SK-N-SH (cell line): ENCODE results near the gene PRICKLE3. TPM values are rescaled to one million over a fixed set of nuclear protein-coding genes. Genes with fewer than 3 reads are reported as not detected.

Experiments
- CTCF ChIA-PET: fragments of 300-600, 350-600 bp; formaldehyde crosslinking; extraction: SDS; loops from one replicate; lab custom pipeline; 2021; lab: Yijun Ruan, JAX
- POLR2A ChIA-PET: fragments of 350-600 bp; sonication (Branson Sonifier 250); formaldehyde crosslinking; extraction: SDS; loops from one replicate; lab custom pipeline; 2020; ENCODE audit warnings: antibody characterized with exemption, inconsistent platforms; lab: Yijun Ruan, JAX
- DNase-seq: peaks from one replicate; pipeline ENCODE4 v3.0.0; 2012
- H2AFZ ChIP-seq: fragments of 200-600 bp; sonication (generic); 2 replicates; pipeline ENCODE4 v1.8.1; 2016; ENCODE audit warnings: antibody characterized with exemption, mild to moderate bottlenecking, low read depth
- H3F3A ChIP-seq: fragments of 200-600 bp; sonication (generic); replicated peaks from 2 replicates; pipeline ENCODE3; 2016; ENCODE audit warnings: antibody characterized with exemption, mild to moderate bottlenecking; ENCODE audit not compliant: insufficient read depth
- H3K27ac ChIP-seq, 2 experiments: fragments of 200-500 bp in 1 of 2; fragments of 200-600 bp in 1 of 2; sonication (Bioruptor generic) in 1 of 2; sonication (generic), shearing (Covaris generic) in 1 of 2; 2 replicates each; pipeline versions ENCODE4 v1.5.1 to v1.6.1; 2014 to 2016; ENCODE audit warnings: low read depth in 2 of 2, inconsistent platforms in 1 of 2, low read length in 1 of 2, mild to moderate bottlenecking in 1 of 2, mixed read lengths in 1 of 2
- H3K27me3 ChIP-seq: fragments of 200-600 bp; sonication (generic), shearing (Covaris generic); 2 replicates; pipeline ENCODE4 v1.6.1; 2016; ENCODE audit warnings: mixed run types; ENCODE audit not compliant: insufficient read depth
- H3K36me3 ChIP-seq, 2 experiments: fragments of 200-500 bp in 1 of 2; fragments of 200-600 bp in 1 of 2; sonication (Bioruptor generic) in 1 of 2; sonication (generic) in 1 of 2; replicated peaks in 1 of 2; 2 replicates each; pipeline versions ENCODE3 to v1.5.1; 2014 to 2016; ENCODE audit warnings: low read length in 1 of 2, mild to moderate bottlenecking in 1 of 2; ENCODE audit not compliant: insufficient read depth in 2 of 2, control insufficient read depth in 1 of 2
- H3K4me1 ChIP-seq, 2 experiments: fragments of 200-500 bp in 1 of 2; fragments of 200-600 bp in 1 of 2; sonication (Bioruptor generic) in 1 of 2; sonication (generic), shearing (Covaris generic) in 1 of 2; 2 replicates each; pipeline versions ENCODE4 v1.5.1 to v1.6.1; 2014 to 2016; ENCODE audit warnings: low read depth in 1 of 2, low read length in 1 of 2, mixed run types in 1 of 2; ENCODE audit not compliant: insufficient read depth in 2 of 2, control insufficient read depth in 1 of 2
- H3K4me2 ChIP-seq: fragments of 200-600 bp; sonication (generic), shearing (Covaris generic); 2 replicates; pipeline ENCODE4 v1.6.1; 2017; ENCODE audit warnings: mixed run types
- H3K4me3 ChIP-seq, 2 experiments: fragments of 200-500 bp in 1 of 2; fragments of 200-600 bp in 1 of 2; sonication (Bioruptor generic) in 1 of 2; sonication (generic), shearing (Covaris generic) in 1 of 2; 2 replicates each; pipeline versions ENCODE4 v1.5.1 to v1.8.1; 2014 to 2016; ENCODE audit warnings: low read depth in 2 of 2, inconsistent platforms in 1 of 2, low read length in 1 of 2, mild to moderate bottlenecking in 1 of 2, mixed read lengths in 1 of 2, moderate library complexity in 1 of 2
- H3K79me2 ChIP-seq: fragments of 200-600 bp; sonication (generic); 2 replicates; pipeline ENCODE4 v1.8.1; 2017; ENCODE audit warnings: mild to moderate bottlenecking; ENCODE audit not compliant: insufficient read depth
- H3K9ac ChIP-seq: fragments of 200-600 bp; sonication (generic); 2 replicates; pipeline ENCODE4 v1.6.1; 2017; ENCODE audit warnings: mixed run types
- H3K9me2 ChIP-seq: fragments of 200-600 bp; sonication (generic); 2 replicates; pipeline ENCODE4 v1.6.1; 2017; ENCODE audit warnings: mixed run types
- H3K9me3 ChIP-seq: fragments of 200-600 bp; sonication (generic); 2 replicates; pipeline ENCODE4 v1.6.1; 2017; ENCODE audit warnings: mixed run types, mild to moderate bottlenecking, moderate library complexity
- H4K20me1 ChIP-seq: fragments of 200-600 bp; sonication (generic); 2 replicates; pipeline ENCODE4 v1.6.1; 2017; ENCODE audit warnings: mild to moderate bottlenecking, mixed run types; ENCODE audit not compliant: insufficient read depth
- CTCF ChIP-seq: fragments of 200-600 bp; sonication (generic); IDR thresholded peaks from 2 replicates; pipeline ENCODE4 v1.6.1; 2017; ENCODE audit warnings: antibody characterized with exemption, mild to moderate bottlenecking, moderate library complexity
- ELF1 ChIP-seq: IDR thresholded peaks from 2 replicates; pipeline ENCODE4 v1.4.0; 2012
- EP300 ChIP-seq, 2 experiments: IDR thresholded peaks; 2 replicates each; pipeline versions ENCODE4 v1.4.0 to v1.6.1; 2012; ENCODE audit warnings: borderline replicate concordance in 1 of 2, low read depth in 1 of 2, low read length in 1 of 2
- EZH2phosphoT487 ChIP-seq: fragments of 200-600 bp; sonication (generic); IDR thresholded peaks from 2 replicates; pipeline ENCODE4 v1.6.1; 2017; ENCODE audit warnings: low read depth, mixed run types, mild to moderate bottlenecking, antibody characterized with exemption, moderate library complexity, borderline replicate concordance
- FOXJ3 ChIP-seq: sonication (generic); formaldehyde crosslinking; IDR thresholded peaks from 2 replicates; pipeline ENCODE4 v1.5.1; 2020; ENCODE audit warnings: mild to moderate bottlenecking, missing genetic modification reagents
- FOXM1 ChIP-seq: IDR thresholded peaks from 2 replicates; pipeline ENCODE4 v1.4.0; 2012; ENCODE audit warnings: low read depth, mild to moderate bottlenecking
- GATA2 ChIP-seq: sonication (generic); formaldehyde crosslinking; IDR thresholded peaks from 2 replicates; pipeline ENCODE4 v1.5.0; 2020; ENCODE audit warnings: mild to moderate bottlenecking, missing genetic modification reagents
- MAX ChIP-seq: IDR thresholded peaks from 2 replicates; pipeline ENCODE4 v1.4.0; 2012; ENCODE audit warnings: low read depth
- MEF2A ChIP-seq: IDR thresholded peaks from 2 replicates; pipeline ENCODE4 v1.4.0; 2012; ENCODE audit warnings: low read depth, borderline replicate concordance
- MXI1 ChIP-seq: IDR thresholded peaks from 2 replicates; pipeline ENCODE4 v1.6.1; 2012; ENCODE audit warnings: mild to moderate bottlenecking, low read depth, low read length, improper control_type of control experiment
- NFIC ChIP-seq: IDR thresholded peaks from 2 replicates; pipeline ENCODE4 v1.4.0; 2012; ENCODE audit warnings: borderline replicate concordance
- NRF1 ChIP-seq: IDR thresholded peaks from 2 replicates; pipeline ENCODE4 v1.6.1; 2012; ENCODE audit warnings: low read depth, mild to moderate bottlenecking, low read length
- PBX3 ChIP-seq: IDR thresholded peaks from 2 replicates; pipeline ENCODE4; 2012
- RAD21 ChIP-seq: IDR thresholded peaks from 2 replicates; pipeline ENCODE4 v1.6.1; 2012; ENCODE audit warnings: mild to moderate bottlenecking, low read length
- RCOR1 ChIP-seq: fragments of 150-350 bp; IDR thresholded peaks from 2 replicates; pipeline ENCODE4 v1.6.1; 2017; ENCODE audit warnings: antibody characterized with exemption, low read length
- REST ChIP-seq: IDR thresholded peaks from 2 replicates; pipeline ENCODE4 v1.6.1; 2012; ENCODE audit warnings: mild to moderate bottlenecking, low read depth, low read length, moderate library complexity
- RFX5 ChIP-seq: IDR thresholded peaks from 2 replicates; pipeline ENCODE4 v1.6.1; 2012; ENCODE audit warnings: mild to moderate bottlenecking, improper control_type of control experiment, low read length
- RXRA ChIP-seq: IDR thresholded peaks from 2 replicates; pipeline ENCODE4 v1.4.0; 2012; ENCODE audit warnings: low read depth, mild to moderate bottlenecking, borderline replicate concordance
- SMC3 ChIP-seq: IDR thresholded peaks from 2 replicates; pipeline ENCODE4 v1.6.1; 2012; ENCODE audit warnings: low read depth, low read length, improper control_type of control experiment
- TEAD4 ChIP-seq: IDR thresholded peaks from 2 replicates; pipeline ENCODE4 v1.4.0; 2012; ENCODE audit warnings: mild to moderate bottlenecking, borderline replicate concordance; ENCODE audit not compliant: insufficient read depth
- USF1 ChIP-seq: IDR thresholded peaks from 2 replicates; pipeline ENCODE4 v1.4.0; 2012; ENCODE audit warnings: low read depth, borderline replicate concordance
- YY1 ChIP-seq: IDR thresholded peaks from 2 replicates; pipeline ENCODE4 v1.4.0; 2012; ENCODE audit warnings: low read depth, mild to moderate bottlenecking
- ZBTB33 ChIP-seq: IDR thresholded peaks from 2 replicates; pipeline ENCODE4 v1.4.0; 2012; ENCODE audit warnings: low read depth, borderline replicate concordance
- WGBS: methylation state at CpG from one replicate; pipeline ENCODE4 v1.1.6; 2017; ENCODE audit warnings: low lambda C conversion rate; 5-methylcytosine and 5-hydroxymethylcytosine counted together
- polyA plus RNA-seq, 3 experiments: library from polyadenylated mRNA; depleted of rRNA; stranded (reverse); fragments of >200 nt; gene quantifications; 2 replicates each; pipeline ENCODE4 v1.2.3, GENCODE V29; 2012

Gene PRICKLE3
- polyA plus RNA-seq, 1 of the 3 experiments (the other 2 are of a cell fraction), result 0.07 TPM

- TF ChIP-seq REST (no peak), EZH2phosphoT487 (no peak), RFX5 (no peak), MAX (no peak), FOXJ3 (CRISPR knock-in tag) (no peak), YY1 (no peak), PBX3 (no peak), RXRA (no peak), GATA2 (CRISPR knock-in tag) (no peak), FOXM1 (no peak), USF1 (no peak)
These were observed 38.2 kb downstream of the PRICKLE3 start (continued) for GRCh38 chrX:49147936-49148335.

- WGBS, result 60% methylated on average over 4 of the region's 8 CpGs
- no peak overlapping the region for H3K4me3 ChIP-seq
- no peaks in the 10 kb centered on the region for H3K36me3 ChIP-seq
- H4K20me1 ChIP-seq, result no peaks in the 10 kb centered on the region
- H3F3A ChIP-seq, result no peaks in the 10 kb centered on the region
- H3K9me3 ChIP-seq, result no peaks in the 10 kb centered on the region
- no peak overlapping the region for H3K4me2 ChIP-seq
- H2AFZ ChIP-seq, result no peak overlapping the region
- no peaks in the 10 kb centered on the region for H3K79me2 ChIP-seq
- no peaks in the 10 kb centered on the region for H3K4me1 ChIP-seq
- H3K27me3 ChIP-seq, result peaks cover 24% of the 10 kb centered on the region
- DNase-seq, result no peak
- H3K9ac ChIP-seq, result no peak overlapping the region
- POLR2A ChIA-PET, result no interaction called here
- no peaks in the 10 kb centered on the region for H3K9me2 ChIP-seq
- TF ChIP-seq ZBTB33, result no peak
- no peak for TF ChIP-seq ELF1
- no peak for TF ChIP-seq RCOR1
- TF ChIP-seq TEAD4, result no peak
- TF ChIP-seq FOXM1, result no peak
- no peak for TF ChIP-seq MXI1
- TF ChIP-seq MEF2A, result no peak
- no peak for TF ChIP-seq NRF1
- no peak for TF ChIP-seq FOXJ3 (CRISPR knock-in tag)
- TF ChIP-seq RAD21, result no peak
- TF ChIP-seq CTCF, result no peak
- TF ChIP-seq RFX5, result no peak
- TF ChIP-seq NFIC, result no peak
- TF ChIP-seq USF1, result no peak
- no peak for TF ChIP-seq EP300 (IDR thresholded peaks at IDR 0.05; ENCODE audit: borderline replicate concordance in 1 of 2, low read depth in 1 of 2, low read length in 1 of 2)
- no peak for TF ChIP-seq SMC3
- CTCF ChIA-PET, result no interaction called here
- H3K27ac ChIP-seq, result no peak overlapping the region
These were observed 38.9 kb downstream of the PRICKLE3 start for GRCh38 chrX:49147282-49147681.
